Testis (tissue), 2 donors: ENCODE results near the gene DTNB.

Source experiments
- CTCF ChIP-seq, 3 experiments: fragments of 450-650 bp in 2 of 3; fragments of 200-600 bp in 1 of 3; sonication (generic) in 1 of 3; IDR thresholded peaks; one replicate each; pipeline ENCODE4 v1.5.1; 2016 to 2019; ENCODE audit warnings: antibody characterized with exemption in 3 of 3, mild to moderate bottlenecking in 2 of 3, moderate library complexity in 1 of 3
- POLR2A ChIP-seq: fragments of 450-650 bp; IDR thresholded peaks from one replicate; pipeline ENCODE4 v1.6.1; 2017; ENCODE audit warnings: antibody characterized with exemption, mild to moderate bottlenecking, moderate library complexity

GRCh38 chr2:25338401-25338800 lies 335.0 kb downstream of the DTNB start:
- TF ChIP-seq POLR2A, result no peak
- no peak for TF ChIP-seq CTCF (IDR thresholded peaks at IDR 0.05)
